Measurements from ENCODE around the gene UBE2E2. TPM values are rescaled to one million over a fixed set of nuclear protein-coding genes. Genes with fewer than 3 reads are reported as not detected.

Gene UBE2E2
- total and polyA plus RNA-seq, 2 of the 13 experiments (the other 11 are each of a cell fraction or from before 2014, with no cell fraction given): 0.77 to 1.5 TPM

- Histone ChIP-seq H3K4me3 (replicated peaks in 1 of 3; ENCODE audit: insufficient read depth in 1 of 3, low read depth in 2 of 3, low read length in 3 of 3) (no peak overlapping the region), H3K36me3 (replicated peaks in 1 of 2; ENCODE audit: control insufficient read depth in 1 of 2, insufficient read depth in 2 of 2, low read length in 2 of 2) (no peaks in the 10 kb centered on the region), H3K9ac (ENCODE audit: insufficient read depth, low read depth, low read length) (no peak overlapping the region), H3K79me2 (ENCODE audit: insufficient read depth, low read length) (no peaks in the 10 kb centered on the region), H3K27me3 (ENCODE audit: control insufficient read depth in 1 of 2, insufficient read depth in 2 of 2, low read length in 2 of 2) (no peaks in the 10 kb centered on the region), H2AFZ (ENCODE audit: low read length) (no peak overlapping the region), H3K4me1 (ENCODE audit: insufficient read depth, low read length) (no peaks in the 10 kb centered on the region), H3K27ac (ENCODE audit: extremely low read length, insufficient read depth, low read length) (no peak overlapping the region), H4K20me1 (ENCODE audit: insufficient read depth, low read length) (no peaks in the 10 kb centered on the region), H3K4me2 (ENCODE audit: low read depth, low read length) (no peak overlapping the region), H3K9me3 (ENCODE audit: low read length) (no peaks in the 10 kb centered on the region)
- FAIRE-seq (no peak), ATAC-seq (no peak), DNase-seq (ENCODE audit: low spot score) (no peak)
- intact Hi-C loops (cut with micrococcal nuclease; ENCODE audit: unreplicated experiment) (no loop called here), in situ Hi-C loops (cut with HindIII; ENCODE audit: extremely low pct_ligation_motif_present, low pct_unique_long_range_greater_than_20kb) (no loop called here)
- WGBS (ENCODE audit: low lambda C conversion rate): 3% methylated on average over 2 of the region's 2 CpGs
- ChIA-PET CTCF (ENCODE audit: low intra/inter-chr PET ratio, low total read pairs) (no interaction called here), POLR2A (no interaction called here)
- BruUV-seq (replicated peaks): no TSS peak
- TF ChIP-seq ZNF501 (CRISPR knock-in tag; IDR thresholded peaks at IDR 0.05): no peak
- no peak for TF ChIP-seq ZNF484 (CRISPR knock-in tag; IDR thresholded peaks at IDR 0.05; ENCODE audit: borderline replicate concordance, low read depth)
- TF ChIP-seq SP140L (CRISPR knock-in tag; IDR thresholded peaks at IDR 0.05; ENCODE audit: borderline replicate concordance): no peak
- no peak for TF ChIP-seq ZNF180 (CRISPR knock-in tag; IDR thresholded peaks at IDR 0.05; ENCODE audit: borderline replicate concordance, low read depth)
- no peak for TF ChIP-seq JUNB (CRISPR knock-in tag; IDR thresholded peaks at IDR 0.05; ENCODE audit: borderline replicate concordance)
- no peak for TF ChIP-seq CBX2 (IDR thresholded peaks at IDR 0.05; ENCODE audit: low read depth, low read length)
- no peak for TF ChIP-seq CBX2 (CRISPR knock-in tag; IDR thresholded peaks at IDR 0.05; ENCODE audit: low read depth)
- TF ChIP-seq ZNF782 (CRISPR knock-in tag; IDR thresholded peaks at IDR 0.05; ENCODE audit: borderline replicate concordance): no peak
- TF ChIP-seq PRDM10 (CRISPR knock-in tag; IDR thresholded peaks at IDR 0.05; ENCODE audit: low read depth): no peak
- no peak for TF ChIP-seq CENPX (CRISPR knock-in tag; IDR thresholded peaks at IDR 0.05)
Measured at GRCh38 chr3:23591374-23591773, 388.2 kb downstream of the UBE2E2 start.

Measured in HepG2 (cell line).